ENCODE results near the gene SNRNP48.

DNA sequence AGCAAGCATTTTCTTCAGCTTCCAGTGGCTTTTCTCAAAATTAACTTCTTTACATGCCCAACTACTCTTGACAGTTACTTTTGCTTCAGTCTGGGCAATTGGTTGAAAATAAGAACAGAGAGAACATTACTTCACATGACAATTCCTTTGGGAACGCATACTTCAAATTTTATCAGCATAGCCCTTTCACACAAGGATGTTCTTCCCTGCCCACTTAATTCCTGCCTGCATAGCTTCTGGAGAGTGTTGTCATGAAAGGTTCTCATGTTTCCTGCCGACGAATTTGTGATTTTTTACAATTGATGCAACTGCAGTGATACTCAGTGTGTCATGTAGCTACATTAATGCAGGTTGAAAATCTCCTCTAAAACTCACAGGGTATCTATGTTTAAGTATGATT, 22.0 kb upstream of the SNRNP48 start:
- TF ChIP-seq, protein P1, sequence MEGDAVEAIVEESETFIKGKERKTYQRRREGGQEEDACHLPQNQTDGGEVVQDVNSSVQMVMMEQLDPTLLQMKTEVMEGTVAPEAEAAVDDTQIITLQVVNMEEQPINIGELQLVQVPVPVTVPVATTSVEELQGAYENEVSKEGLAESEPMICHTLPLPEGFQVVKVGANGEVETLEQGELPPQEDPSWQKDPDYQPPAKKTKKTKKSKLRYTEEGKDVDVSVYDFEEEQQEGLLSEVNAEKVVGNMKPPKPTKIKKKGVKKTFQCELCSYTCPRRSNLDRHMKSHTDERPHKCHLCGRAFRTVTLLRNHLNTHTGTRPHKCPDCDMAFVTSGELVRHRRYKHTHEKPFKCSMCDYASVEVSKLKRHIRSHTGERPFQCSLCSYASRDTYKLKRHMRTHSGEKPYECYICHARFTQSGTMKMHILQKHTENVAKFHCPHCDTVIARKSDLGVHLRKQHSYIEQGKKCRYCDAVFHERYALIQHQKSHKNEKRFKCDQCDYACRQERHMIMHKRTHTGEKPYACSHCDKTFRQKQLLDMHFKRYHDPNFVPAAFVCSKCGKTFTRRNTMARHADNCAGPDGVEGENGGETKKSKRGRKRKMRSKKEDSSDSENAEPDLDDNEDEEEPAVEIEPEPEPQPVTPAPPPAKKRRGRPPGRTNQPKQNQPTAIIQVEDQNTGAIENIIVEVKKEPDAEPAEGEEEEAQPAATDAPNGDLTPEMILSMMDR (conservative IDR thresholded peaks at IDR 0.05; ENCODE audit: low read depth, low read length) = no peak
- TF ChIP-seq EZH2phosphoT487 (IDR thresholded peaks at IDR 0.05; ENCODE audit: borderline replicate concordance, low read length) = no peak
- TF ChIP-seq EZH2 (IDR thresholded peaks at IDR 0.05; ENCODE audit: low read length, unreplicated experiment) = no peak

All from PC-3 (cell line).